Measurements from ENCODE around the gene SORBS2. TPM values are rescaled to one million over a fixed set of nuclear protein-coding genes. Genes with fewer than 3 reads are reported as not detected.

SORBS2 gene
- total RNA-seq, 3 donors from 2014 or later: 44.9 to 416 (median 53.7) TPM

DNA sequence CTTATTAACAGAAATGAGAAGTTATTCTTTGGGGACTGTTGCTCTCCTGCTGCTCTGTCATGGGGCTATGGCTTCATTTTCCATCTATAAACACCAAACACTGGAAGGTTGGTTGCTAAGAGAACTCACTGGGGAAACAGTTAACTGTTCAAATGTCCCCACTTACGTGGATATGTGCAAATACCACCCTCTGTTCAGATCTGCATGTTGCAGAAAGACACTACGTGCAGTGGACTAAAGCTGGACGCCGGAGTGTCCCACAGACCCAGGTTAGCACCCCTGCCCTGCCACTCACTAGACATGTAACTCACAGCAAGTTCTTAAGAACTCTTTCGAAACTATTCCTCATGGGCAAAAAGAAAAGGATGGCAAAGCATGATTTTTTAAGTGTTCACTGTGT is 62.1 kb downstream of the SORBS2 start:
- Histone ChIP-seq H3K9me3 (no peaks in the 10 kb centered on the region), H3K4me3 (no peak overlapping the region), H3K36me3 (ENCODE audit: low read depth) (no peaks in the 10 kb centered on the region), H3K4me1 (ENCODE audit: low read depth) (no peaks in the 10 kb centered on the region)
- TF ChIP-seq, protein P1, sequence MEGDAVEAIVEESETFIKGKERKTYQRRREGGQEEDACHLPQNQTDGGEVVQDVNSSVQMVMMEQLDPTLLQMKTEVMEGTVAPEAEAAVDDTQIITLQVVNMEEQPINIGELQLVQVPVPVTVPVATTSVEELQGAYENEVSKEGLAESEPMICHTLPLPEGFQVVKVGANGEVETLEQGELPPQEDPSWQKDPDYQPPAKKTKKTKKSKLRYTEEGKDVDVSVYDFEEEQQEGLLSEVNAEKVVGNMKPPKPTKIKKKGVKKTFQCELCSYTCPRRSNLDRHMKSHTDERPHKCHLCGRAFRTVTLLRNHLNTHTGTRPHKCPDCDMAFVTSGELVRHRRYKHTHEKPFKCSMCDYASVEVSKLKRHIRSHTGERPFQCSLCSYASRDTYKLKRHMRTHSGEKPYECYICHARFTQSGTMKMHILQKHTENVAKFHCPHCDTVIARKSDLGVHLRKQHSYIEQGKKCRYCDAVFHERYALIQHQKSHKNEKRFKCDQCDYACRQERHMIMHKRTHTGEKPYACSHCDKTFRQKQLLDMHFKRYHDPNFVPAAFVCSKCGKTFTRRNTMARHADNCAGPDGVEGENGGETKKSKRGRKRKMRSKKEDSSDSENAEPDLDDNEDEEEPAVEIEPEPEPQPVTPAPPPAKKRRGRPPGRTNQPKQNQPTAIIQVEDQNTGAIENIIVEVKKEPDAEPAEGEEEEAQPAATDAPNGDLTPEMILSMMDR (IDR thresholded peaks at IDR 0.05): no peak
- ATAC-seq (no peak), DNase-seq (no peak)
- intact Hi-C loops (cut with DNase I, micrococcal nuclease): no loop called here

DNA sequence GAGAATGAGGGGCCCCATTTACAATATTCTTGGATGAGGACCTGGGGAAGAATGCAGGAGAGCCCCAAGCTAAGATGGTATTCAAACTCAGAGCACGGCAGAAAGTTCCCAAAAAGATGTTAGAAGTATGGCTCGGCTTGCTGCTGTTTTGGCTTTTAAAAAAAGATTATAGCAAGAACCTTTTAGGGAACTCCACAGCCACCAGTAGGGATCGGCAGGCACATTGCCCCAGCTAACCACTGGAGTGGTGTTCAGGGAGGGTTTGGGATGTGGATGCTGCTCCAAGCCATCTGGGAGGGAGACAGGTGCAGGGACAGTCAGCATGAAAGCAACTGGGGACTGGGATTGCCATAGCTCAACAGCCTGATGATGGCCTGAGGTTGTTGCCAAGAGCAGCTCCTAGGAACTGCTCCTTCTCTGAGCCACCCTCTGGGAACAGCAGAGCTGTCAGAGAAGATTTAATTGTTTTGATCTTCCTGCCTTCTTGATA is 63.0 kb downstream of the SORBS2 start:
- intact Hi-C loops (cut with DNase I, micrococcal nuclease): no loop called here
- no peak for ATAC-seq

DNA sequence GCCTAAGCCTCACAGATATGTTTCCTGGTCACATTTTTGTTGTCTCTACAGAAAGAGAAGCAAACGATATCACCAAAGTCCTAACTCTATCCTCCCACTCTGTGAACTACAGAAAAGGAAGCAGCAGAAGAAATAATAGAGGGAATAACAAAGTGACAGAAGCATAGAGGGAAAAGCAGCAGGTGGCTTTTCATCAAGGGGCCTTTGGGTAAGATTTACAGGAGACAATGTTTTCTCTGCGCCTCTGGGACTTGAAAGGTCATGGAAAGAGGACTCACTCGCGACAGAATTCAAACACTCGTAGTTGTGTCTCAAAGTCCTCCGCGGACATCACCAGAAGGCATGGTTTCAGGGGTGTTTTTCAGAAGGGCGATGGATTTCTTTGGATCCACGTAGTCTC is 66.1 kb downstream of the SORBS2 start:
- TF ChIP-seq, protein P1 (IDR thresholded peaks at IDR 0.05): no peak
- DNase-seq (no peak), ATAC-seq (no peak)
- Histone ChIP-seq H3K36me3 (ENCODE audit: low read depth) (no peaks in the 10 kb centered on the region), H3K4me3 (no peak overlapping the region), H3K4me1 (ENCODE audit: low read depth) (no peaks in the 10 kb centered on the region), H3K9me3 (no peaks in the 10 kb centered on the region)
- intact Hi-C loops (cut with DNase I, micrococcal nuclease): no loop called here

More for the DNA sequence above, 63.0 kb downstream of the SORBS2 start:
- TF ChIP-seq, protein P1 (IDR thresholded peaks at IDR 0.05): no peak
- Histone ChIP-seq H3K36me3 (ENCODE audit: low read depth) (no peaks in the 10 kb centered on the region), H3K4me1 (ENCODE audit: low read depth) (no peaks in the 10 kb centered on the region), H3K4me3 (no peak overlapping the region), H3K9me3 (no peaks in the 10 kb centered on the region)
- no peak for DNase-seq

DNA sequence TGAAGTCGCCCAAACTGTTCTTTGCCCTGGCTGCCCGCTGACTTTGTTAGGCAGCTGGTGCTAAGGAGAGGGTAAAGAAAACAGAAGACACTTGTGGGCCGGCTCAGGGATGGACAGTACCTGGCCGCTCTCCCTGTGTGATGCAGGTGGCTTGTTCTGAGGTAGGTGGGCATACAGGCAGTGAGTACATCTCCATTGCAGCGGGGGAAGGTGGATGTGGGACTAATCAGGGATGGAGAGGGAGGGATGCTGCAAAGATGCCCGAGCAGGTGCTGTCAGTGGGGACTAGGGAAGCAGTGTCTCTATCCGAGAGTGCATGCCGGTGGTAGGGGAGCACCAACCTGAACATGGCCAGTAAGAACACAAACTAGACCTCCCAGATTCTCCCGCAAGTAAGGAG is 67.0 kb downstream of the SORBS2 start:
- TF ChIP-seq, protein P1 (IDR thresholded peaks at IDR 0.05): no peak
- no peak for DNase-seq
- no peak for ATAC-seq
- Histone ChIP-seq H3K4me3 (no peak overlapping the region), H3K9me3 (no peaks in the 10 kb centered on the region), H3K36me3 (ENCODE audit: low read depth) (no peaks in the 10 kb centered on the region), H3K4me1 (ENCODE audit: low read depth) (no peaks in the 10 kb centered on the region)
- intact Hi-C loops (cut with DNase I, micrococcal nuclease): no loop called here

- Histone ChIP-seq H3K36me3 (ENCODE audit: low read depth) (no peaks in the 10 kb centered on the region), H3K4me3 (no peak overlapping the region), H3K4me1 (ENCODE audit: low read depth) (no peaks in the 10 kb centered on the region), H3K9me3 (no peaks in the 10 kb centered on the region)
- ATAC-seq: no peak
- intact Hi-C loops (cut with DNase I, micrococcal nuclease): no loop called here
- TF ChIP-seq, protein P1 (IDR thresholded peaks at IDR 0.05): no peak
- no peak for DNase-seq
These were observed 67.5 kb downstream of the SORBS2 start for GRCh38 chr4:185744488-185744862.

Measured in mucosa of descending colon (tissue), 3 donors.